ENCODE data around the gene MRPS7.

MRPS7 gene

DNA sequence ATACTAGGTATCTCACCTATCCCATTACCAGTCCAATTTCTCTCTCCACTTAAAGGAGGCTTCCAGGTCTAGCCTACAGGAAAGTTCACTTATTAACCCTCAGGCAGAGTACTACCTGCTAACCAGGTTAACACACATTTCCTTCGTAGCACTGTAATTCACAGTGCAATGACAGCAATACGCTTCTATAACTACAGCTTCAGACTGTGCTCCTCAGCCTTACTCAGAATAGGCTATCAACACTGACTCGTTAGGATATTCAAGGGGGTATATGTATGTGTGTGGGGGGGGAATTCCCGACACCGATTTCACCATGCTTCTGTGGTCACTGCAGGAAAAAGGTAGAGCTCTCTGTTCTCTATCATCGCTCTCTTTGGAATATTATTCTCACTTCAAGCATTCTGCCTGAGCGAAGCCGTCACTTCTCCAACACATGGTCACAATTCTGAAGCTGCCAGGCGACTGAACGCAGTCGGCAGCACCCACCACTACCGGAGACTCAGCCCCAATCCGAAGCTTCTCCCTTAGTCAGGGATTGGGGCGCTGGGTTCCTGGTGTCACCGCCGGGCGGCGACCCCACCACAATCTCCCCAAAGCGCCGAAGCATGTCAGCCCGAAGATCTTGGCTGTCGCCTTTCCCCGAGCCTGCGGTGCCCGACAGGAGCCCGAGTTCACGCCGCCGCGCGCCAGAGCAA, 891 bp upstream of the MRPS7 start:
- no peak overlapping the region for H2AFZ ChIP-seq (ENCODE audit: low read length)

DNA sequence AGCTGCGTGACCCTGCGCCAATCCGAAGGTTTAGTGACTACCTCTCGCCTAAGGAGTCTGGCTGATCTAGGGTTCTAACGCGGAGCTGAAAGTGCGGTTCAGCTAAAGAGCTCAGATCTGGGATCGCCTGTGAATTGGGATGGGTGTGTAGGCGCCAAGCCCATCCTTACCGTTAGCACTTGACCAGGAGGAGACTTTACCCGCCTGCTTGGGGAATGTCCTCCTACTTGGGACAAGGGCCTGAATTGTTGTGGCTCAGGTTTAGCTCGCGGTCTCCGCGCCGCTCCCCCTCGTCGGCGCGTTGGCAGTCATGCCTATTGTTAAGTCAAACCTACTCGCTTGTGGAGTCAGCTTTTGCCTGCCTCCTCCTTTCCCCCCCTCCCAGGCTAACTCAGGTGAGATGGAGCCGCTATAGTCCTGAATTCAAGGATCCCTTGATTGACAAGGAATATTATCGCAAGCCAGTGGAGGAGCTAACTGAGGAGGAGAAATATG, 480 bp downstream of the MRPS7 start:
- Histone ChIP-seq H3K79me2 (ENCODE audit: insufficient read depth, low read length) (peaks cover 36% of the 10 kb centered on the region), H2AFZ (ENCODE audit: low read length) (no peak overlapping the region), H3K36me3 (ENCODE audit: insufficient read depth, low read length) (peaks cover 38% of the 10 kb centered on the region), H4K20me1 (ENCODE audit: insufficient read depth, low read length) (no peaks in the 10 kb centered on the region), H3K27ac (ENCODE audit: low read depth, low read length, poor library complexity, severe bottlenecking) (peak overlapping the region; percentile 72), H3K9me2 (ENCODE audit: low read depth, low read length) (no peaks in the 10 kb centered on the region), H3K9ac (ENCODE audit: low read length) (peak overlapping the region; percentile 89), H3K4me1 (ENCODE audit: insufficient read depth, low read length, severe bottlenecking) (peaks cover 31% of the 10 kb centered on the region), H3K4me2 (ENCODE audit: low read length) (peak overlapping the region; percentile 87), H3F3A (ENCODE audit: insufficient read depth, low read length) (no peaks in the 10 kb centered on the region), H3K27me3 (ENCODE audit: insufficient read depth, low read length) (no peaks in the 10 kb centered on the region), H3K4me3 (ENCODE audit: low read depth, low read length, poor library complexity, severe bottlenecking) (peak overlapping the region; percentile 82), H3K9me3 (ENCODE audit: low read length) (no peaks in the 10 kb centered on the region)
- TF ChIP-seq, protein P1, sequence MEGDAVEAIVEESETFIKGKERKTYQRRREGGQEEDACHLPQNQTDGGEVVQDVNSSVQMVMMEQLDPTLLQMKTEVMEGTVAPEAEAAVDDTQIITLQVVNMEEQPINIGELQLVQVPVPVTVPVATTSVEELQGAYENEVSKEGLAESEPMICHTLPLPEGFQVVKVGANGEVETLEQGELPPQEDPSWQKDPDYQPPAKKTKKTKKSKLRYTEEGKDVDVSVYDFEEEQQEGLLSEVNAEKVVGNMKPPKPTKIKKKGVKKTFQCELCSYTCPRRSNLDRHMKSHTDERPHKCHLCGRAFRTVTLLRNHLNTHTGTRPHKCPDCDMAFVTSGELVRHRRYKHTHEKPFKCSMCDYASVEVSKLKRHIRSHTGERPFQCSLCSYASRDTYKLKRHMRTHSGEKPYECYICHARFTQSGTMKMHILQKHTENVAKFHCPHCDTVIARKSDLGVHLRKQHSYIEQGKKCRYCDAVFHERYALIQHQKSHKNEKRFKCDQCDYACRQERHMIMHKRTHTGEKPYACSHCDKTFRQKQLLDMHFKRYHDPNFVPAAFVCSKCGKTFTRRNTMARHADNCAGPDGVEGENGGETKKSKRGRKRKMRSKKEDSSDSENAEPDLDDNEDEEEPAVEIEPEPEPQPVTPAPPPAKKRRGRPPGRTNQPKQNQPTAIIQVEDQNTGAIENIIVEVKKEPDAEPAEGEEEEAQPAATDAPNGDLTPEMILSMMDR (IDR thresholded peaks at IDR 0.05; ENCODE audit: low read length), result no peak
- TF ChIP-seq EZH2 (IDR thresholded peaks at IDR 0.05; ENCODE audit: borderline replicate concordance, low read length), result no peak

More for the DNA sequence above, 891 bp upstream of the MRPS7 start:
- Histone ChIP-seq H3K27me3 (ENCODE audit: insufficient read depth, low read length) (no peaks in the 10 kb centered on the region), H3K9me3 (ENCODE audit: low read length) (no peaks in the 10 kb centered on the region), H3K9me2 (ENCODE audit: low read depth, low read length) (no peaks in the 10 kb centered on the region), H3K36me3 (ENCODE audit: insufficient read depth, low read length) (peaks cover 25% of the 10 kb centered on the region), H3K4me2 (ENCODE audit: low read length) (peak overlapping the region; percentile 87), H3K4me3 (ENCODE audit: low read depth, low read length, poor library complexity, severe bottlenecking) (peak overlapping the region; percentile 82), H3K4me1 (ENCODE audit: insufficient read depth, low read length, severe bottlenecking) (peaks cover 29% of the 10 kb centered on the region), H4K20me1 (ENCODE audit: insufficient read depth, low read length) (no peaks in the 10 kb centered on the region), H3F3A (ENCODE audit: insufficient read depth, low read length) (no peaks in the 10 kb centered on the region), H3K9ac (ENCODE audit: low read length) (peak overlapping the region; percentile 89), H3K79me2 (ENCODE audit: insufficient read depth, low read length) (peaks cover 36% of the 10 kb centered on the region), H3K27ac (ENCODE audit: low read depth, low read length, poor library complexity, severe bottlenecking) (peak overlapping the region; percentile 72)
- TF ChIP-seq, protein P1 (IDR thresholded peaks at IDR 0.05; ENCODE audit: low read length), result peak; percentile 16; the same call in 1 of the 2 replicates
- no peak for TF ChIP-seq EZH2 (IDR thresholded peaks at IDR 0.05; ENCODE audit: borderline replicate concordance, low read length)

DNA sequence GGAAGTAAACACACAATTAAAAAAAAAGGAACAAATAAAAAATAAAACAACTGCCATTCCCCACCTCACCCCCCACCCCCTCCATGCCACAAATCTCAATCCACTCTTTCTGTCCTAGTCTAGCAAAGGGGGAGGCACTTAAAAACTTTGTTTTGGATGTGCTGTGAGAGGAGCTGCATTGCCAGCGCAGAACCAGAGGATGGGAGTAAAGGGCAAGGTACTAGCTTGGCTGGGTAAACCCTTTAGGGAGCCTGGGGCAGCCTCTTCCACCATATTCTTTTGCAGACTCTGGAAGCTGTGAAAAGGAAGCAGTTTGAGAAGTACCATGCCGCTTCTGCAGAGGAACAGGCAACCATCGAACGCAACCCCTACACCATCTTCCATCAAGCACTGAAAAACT, 1.4 kb downstream of the MRPS7 start:
- Histone ChIP-seq H3K4me3 (ENCODE audit: low read depth, low read length, poor library complexity, severe bottlenecking) (peak overlapping the region; percentile 82), H3K9ac (ENCODE audit: low read length) (peak overlapping the region; percentile 89; the same call in 1 of the 2 replicates), H3K4me1 (ENCODE audit: insufficient read depth, low read length, severe bottlenecking) (peaks cover 40% of the 10 kb centered on the region), H3K9me2 (ENCODE audit: low read depth, low read length) (no peaks in the 10 kb centered on the region), H3K27ac (ENCODE audit: low read depth, low read length, poor library complexity, severe bottlenecking) (no peak overlapping the region), H3K36me3 (ENCODE audit: insufficient read depth, low read length) (peaks cover 39% of the 10 kb centered on the region), H3K4me2 (ENCODE audit: low read length) (peak overlapping the region; percentile 87), H3K27me3 (ENCODE audit: insufficient read depth, low read length) (no peaks in the 10 kb centered on the region), H3K9me3 (ENCODE audit: low read length) (no peaks in the 10 kb centered on the region), H3K79me2 (ENCODE audit: insufficient read depth, low read length) (peaks cover 36% of the 10 kb centered on the region), H3F3A (ENCODE audit: insufficient read depth, low read length) (peaks cover 3% of the 10 kb centered on the region; the same call in 1 of the 2 replicates), H2AFZ (ENCODE audit: low read length) (no peak overlapping the region), H4K20me1 (ENCODE audit: insufficient read depth, low read length) (no peaks in the 10 kb centered on the region)
- TF ChIP-seq, protein P1 (IDR thresholded peaks at IDR 0.05; ENCODE audit: low read length), result no peak
- TF ChIP-seq EZH2 (IDR thresholded peaks at IDR 0.05; ENCODE audit: borderline replicate concordance, low read length), result no peak

All from OCI-LY1 (cell line).